H1 (cell line): Measurements from ENCODE around the gene ATP8B2. TPM values are rescaled to one million over a fixed set of nuclear protein-coding genes. Genes with fewer than 3 reads are reported as not detected.

Experiments
- CTCF ChIA-PET: fragments of 300-600 bp; sonication (Branson Sonifier 250); formaldehyde crosslinking; loops from one replicate; lab custom pipeline; 2021; ENCODE audit not compliant: partially characterized antibody; lab: Charles Lee
- POLR2A ChIA-PET: fragments of 300-600 bp; sonication (Branson Sonifier 250); formaldehyde crosslinking; loops from one replicate; lab custom pipeline; 2021; ENCODE audit warnings: inconsistent platforms; ENCODE audit not compliant: partially characterized antibody; lab: Charles Lee
- DNase-seq, 2 experiments: peaks; one replicate each; pipeline versions ENCODE4 v3.0.0 to v3.0.0-alpha.2; 2010 to 2022; ENCODE audit warnings: low spot score in 2 of 2, low read depth in 1 of 2, mixed read lengths in 1 of 2
- FAIRE-seq: peaks from 2 replicates; lab custom pipeline; 2011; peaks lifted over from hg19 to GRCh38; lab: Jason Lieb, UNC
- H2AFZ ChIP-seq: 2 replicates; pipeline ENCODE4 v1.8.1; 2012; ENCODE audit warnings: low read length, inconsistent platforms
- H2AK5ac ChIP-seq: 2 replicates; pipeline ENCODE4 v1.6.1; 2013; ENCODE audit warnings: low read depth, low read length
- H2BK120ac ChIP-seq: replicated peaks from 2 replicates; pipeline ENCODE3; 2013; ENCODE audit warnings: low read depth, low read length, inconsistent platforms
- H2BK12ac ChIP-seq: 2 replicates; pipeline ENCODE4 v1.6.1; 2013; ENCODE audit warnings: low read depth, low read length
- H2BK15ac ChIP-seq: 2 replicates; pipeline ENCODE4 v1.6.1; 2013; ENCODE audit warnings: low read length
- H2BK20ac ChIP-seq: 2 replicates; pipeline ENCODE4 v1.6.1; 2013; ENCODE audit warnings: low read length
- H2BK5ac ChIP-seq: 2 replicates; pipeline ENCODE4 v1.6.1; 2013; ENCODE audit warnings: low read depth, low read length
- H3K14ac ChIP-seq: 2 replicates; pipeline ENCODE4 v1.6.1; 2013; ENCODE audit warnings: inconsistent platforms; ENCODE audit not compliant: insufficient read length
- H3K18ac ChIP-seq: 2 replicates; pipeline ENCODE4 v1.6.1; 2013; ENCODE audit warnings: low read length; ENCODE audit errors: extremely low read depth
- H3K23ac ChIP-seq: 2 replicates; pipeline ENCODE4 v1.6.1; 2013; ENCODE audit warnings: inconsistent platforms; ENCODE audit not compliant: insufficient read length
- H3K23me2 ChIP-seq: 2 replicates; pipeline ENCODE4 v1.6.1; 2013; ENCODE audit warnings: low read depth, low read length
- H3K27ac ChIP-seq: 2 replicates; pipeline ENCODE4 v1.6.1; 2011; ENCODE audit warnings: low read depth, low read length, inconsistent platforms
- H3K27me3 ChIP-seq, 4 experiments: replicated peaks in 1 of 4; 1 replicate in 1 of 4; 2 replicates in 3 of 4; pipeline versions ENCODE4 v1.6.1 to v1.8.1; 2011 to 2013; ENCODE audit warnings: low read length in 3 of 4, mild to moderate bottlenecking in 3 of 4, inconsistent platforms in 2 of 4, mixed read lengths in 2 of 4, moderate library complexity in 1 of 4; ENCODE audit not compliant: control insufficient read depth in 3 of 4, insufficient read depth in 3 of 4; ENCODE audit errors: extremely low read depth in 1 of 4
- H3K36me3 ChIP-seq, 4 experiments: 2 replicates each; pipeline versions ENCODE4 v1.6.1 to v1.8.1; 2011 to 2013; ENCODE audit warnings: mild to moderate bottlenecking in 4 of 4, low read length in 3 of 4, moderate library complexity in 2 of 4, control low read depth in 1 of 4, inconsistent platforms in 1 of 4; ENCODE audit not compliant: insufficient read depth in 4 of 4, control insufficient read depth in 2 of 4
- H3K4ac ChIP-seq: replicated peaks from 2 replicates; pipeline ENCODE3; 2013; ENCODE audit warnings: low read length, low read depth, mixed read lengths, inconsistent platforms; ENCODE audit not compliant: insufficient read length
- H3K4me1 ChIP-seq, 4 experiments: replicated peaks in 1 of 4; 1 replicate in 1 of 4; 2 replicates in 3 of 4; pipeline versions ENCODE4 v1.6.1 to v1.8.1; 2011 to 2013; ENCODE audit warnings: low read length in 3 of 4, inconsistent platforms in 2 of 4, mixed read lengths in 1 of 4; ENCODE audit not compliant: insufficient read depth in 4 of 4, control insufficient read depth in 3 of 4
- H3K4me2 ChIP-seq, 2 experiments: 2 replicates each; pipeline versions ENCODE4 v1.6.1 to v1.8.1; 2011 to 2013; ENCODE audit warnings: low read depth in 2 of 2, low read length in 2 of 2, control low read depth in 1 of 2, inconsistent platforms in 1 of 2, mild to moderate bottlenecking in 1 of 2; ENCODE audit not compliant: insufficient read depth in 1 of 2
- H3K4me3 ChIP-seq, 4 experiments: fragments of 200-600, 300-600 bp in 1 of 4; sonication (generic), shearing (Covaris generic), sonication (Bioruptor Twin) in 1 of 4; 2 replicates each; pipeline versions ENCODE4 v1.5.1 to v1.8.1; 2011 to 2016; ENCODE audit warnings: low read length in 4 of 4, low read depth in 3 of 4, control low read depth in 2 of 4, inconsistent platforms in 2 of 4, mild to moderate bottlenecking in 2 of 4, mixed read lengths in 1 of 4, moderate library complexity in 1 of 4; ENCODE audit not compliant: insufficient read depth in 2 of 4; ENCODE audit errors: extremely low read depth in 1 of 4
- H3K56ac ChIP-seq: replicated peaks from 2 replicates; pipeline ENCODE3; 2013; ENCODE audit warnings: low read depth, mild to moderate bottlenecking, mixed read lengths, low read length, inconsistent platforms; ENCODE audit not compliant: insufficient read length
- H3K79me1 ChIP-seq: 2 replicates; pipeline ENCODE4 v1.6.1; 2013; ENCODE audit warnings: low read depth, low read length, control low read depth
- H3K79me2 ChIP-seq, 2 experiments: 2 replicates each; pipeline versions ENCODE4 v1.6.1 to v1.8.1; 2012 to 2013; ENCODE audit warnings: low read length in 2 of 2, mild to moderate bottlenecking in 2 of 2, inconsistent platforms in 1 of 2; ENCODE audit not compliant: insufficient read depth in 2 of 2, control insufficient read depth in 1 of 2
- H3K9ac ChIP-seq, 4 experiments: replicated peaks in 1 of 4; 1 replicate in 1 of 4; 2 replicates in 3 of 4; pipeline versions ENCODE4 v1.6.1 to v1.8.1; 2011 to 2013; ENCODE audit warnings: low read depth in 3 of 4, low read length in 3 of 4, control low read depth in 2 of 4, mild to moderate bottlenecking in 2 of 4, moderate library complexity in 2 of 4, inconsistent platforms in 1 of 4; ENCODE audit errors: extremely low read depth in 1 of 4
- H3K9me3 ChIP-seq, 2 experiments: 2 replicates each; pipeline versions ENCODE4 v1.6.1 to v1.8.1; 2012 to 2013; ENCODE audit warnings: mild to moderate bottlenecking in 2 of 2, moderate library complexity in 2 of 2, control low read depth in 1 of 2, inconsistent platforms in 1 of 2, low read depth in 1 of 2, low read length in 1 of 2, mixed read lengths in 1 of 2; ENCODE audit not compliant: insufficient read depth in 2 of 2
- H4K20me1 ChIP-seq, 2 experiments: replicated peaks in 1 of 2; 2 replicates each; pipeline versions ENCODE3 to v1.8.1; 2011 to 2013; ENCODE audit warnings: inconsistent platforms in 2 of 2, low read length in 2 of 2, mild to moderate bottlenecking in 1 of 2; ENCODE audit not compliant: insufficient read depth in 2 of 2, control insufficient read depth in 1 of 2
- H4K5ac ChIP-seq: 2 replicates; pipeline ENCODE4 v1.6.1; 2013; ENCODE audit warnings: low read length, low read depth, mixed read lengths, inconsistent platforms; ENCODE audit not compliant: insufficient read length
- H4K8ac ChIP-seq: 2 replicates; pipeline ENCODE4 v1.8.0; 2013; ENCODE audit warnings: mild to moderate bottlenecking, moderate library complexity, low read length, inconsistent platforms; ENCODE audit not compliant: insufficient read depth; ENCODE audit errors: extremely low read depth
- H4K91ac ChIP-seq: replicated peaks from 2 replicates; pipeline ENCODE3; 2013; ENCODE audit warnings: low read length, mixed read lengths, inconsistent platforms; ENCODE audit not compliant: insufficient read length
- BCL11A ChIP-seq, 2 experiments: IDR thresholded peaks; one replicate each; pipeline ENCODE4 v1.6.1; 2011; ENCODE audit warnings: low read depth in 2 of 2, low read length in 2 of 2, mild to moderate bottlenecking in 2 of 2
- EZH2 ChIP-seq: fragments of 200-600 bp; sonication (generic); IDR thresholded peaks from 2 replicates; pipeline ENCODE4 v1.7.1; 2012; ENCODE audit warnings: low read depth, mild to moderate bottlenecking, moderate library complexity, low read length, inconsistent platforms; ENCODE audit not compliant: severe bottlenecking
- KDM5A ChIP-seq: fragments of 200-600 bp; IDR thresholded peaks from 2 replicates; pipeline ENCODE4 v1.7.1; 2012; ENCODE audit warnings: mild to moderate bottlenecking, low read length, inconsistent platforms, mixed read lengths
- SAP30 ChIP-seq: fragments of 300-600 bp; sonication (generic); IDR thresholded peaks from 2 replicates; pipeline ENCODE4 v1.7.1; 2012; ENCODE audit warnings: low read length, moderate library complexity, mild to moderate bottlenecking, inconsistent platforms; ENCODE audit not compliant: insufficient read depth, insufficient replicate concordance
- SP4 ChIP-seq: IDR thresholded peaks from 2 replicates; pipeline ENCODE4 v1.6.1; 2012; ENCODE audit warnings: low read length, inconsistent platforms
- TBP ChIP-seq: IDR thresholded peaks from 2 replicates; pipeline ENCODE4 v1.6.1; 2011; ENCODE audit warnings: low read depth, low read length, improper control_type of control experiment
- YY1 ChIP-seq: IDR thresholded peaks from 2 replicates; pipeline ENCODE4 v1.6.1; 2011; ENCODE audit warnings: low read depth, mild to moderate bottlenecking, low read length
- WGBS, 2 experiments: shearing (Covaris generic) in 1 of 2; methylation state at CpG; one replicate each; pipeline versions ENCODE4 v1.1.6 to v1.1.7; 2013 to 2015; ENCODE audit warnings: low lambda C conversion rate in 2 of 2, mixed read lengths in 2 of 2, inconsistent platforms in 1 of 2, low coverage in 1 of 2, missing lambda C conversion rate in 1 of 2; ENCODE audit not compliant: insufficient replicate concordance in 2 of 2, insufficient coverage in 1 of 2, insufficient read length in 1 of 2; ENCODE audit errors: extremely low coverage in 1 of 2, missing lambda C conversion rate in 1 of 2; 5-methylcytosine and 5-hydroxymethylcytosine counted together
- polyA plus RNA-seq, 7 experiments: library from polyadenylated mRNA; depleted of rRNA in 3 of 7; stranded (reverse) in 5 of 7; unstranded in 2 of 7; fragments of >200 nt in 5 of 7; fragments of 200-250 nt in 2 of 7; gene quantifications; 1 replicate in 5 of 7; 2 replicates in 1 of 7; 4 replicates in 1 of 7; pipeline versions ENCODE4 v1.2.1 to v1.2.3, GENCODE V29; 2011 to 2013; ENCODE audit warnings: missing spikeins in 2 of 7, mixed read lengths in 2 of 7
- total RNA-seq: library from RNA; stranded (reverse); fragmentation: NEBNext Ultra II Directional; extraction: Animal tissue kit (Norgen Biotek cat#: 25700); gene quantifications from 2 replicates; pipeline ENCODE4 v1.2.1, GENCODE V29; 2021
- TF ChIP-seq, protein P1 (sequence below): IDR thresholded peaks from 2 replicates; pipeline ENCODE4 v1.6.1; 2011; ENCODE audit warnings: low read length, improper control_type of control experiment
- TF ChIP-seq, protein P2 (sequence below): IDR thresholded peaks from 2 replicates; pipeline ENCODE4 v1.6.1; 2012; ENCODE audit warnings: inconsistent platforms
- TF ChIP-seq, protein P3 (sequence below): IDR thresholded peaks from 2 replicates; pipeline ENCODE4 v1.6.1; 2012; ENCODE audit warnings: inconsistent platforms

Gene ATP8B2
- total and polyA plus RNA-seq, 2 of the 8 experiments (the other 6 are each of a cell fraction or from before 2014, with no cell fraction given) = 61.4 to 70.1 TPM

DNA sequence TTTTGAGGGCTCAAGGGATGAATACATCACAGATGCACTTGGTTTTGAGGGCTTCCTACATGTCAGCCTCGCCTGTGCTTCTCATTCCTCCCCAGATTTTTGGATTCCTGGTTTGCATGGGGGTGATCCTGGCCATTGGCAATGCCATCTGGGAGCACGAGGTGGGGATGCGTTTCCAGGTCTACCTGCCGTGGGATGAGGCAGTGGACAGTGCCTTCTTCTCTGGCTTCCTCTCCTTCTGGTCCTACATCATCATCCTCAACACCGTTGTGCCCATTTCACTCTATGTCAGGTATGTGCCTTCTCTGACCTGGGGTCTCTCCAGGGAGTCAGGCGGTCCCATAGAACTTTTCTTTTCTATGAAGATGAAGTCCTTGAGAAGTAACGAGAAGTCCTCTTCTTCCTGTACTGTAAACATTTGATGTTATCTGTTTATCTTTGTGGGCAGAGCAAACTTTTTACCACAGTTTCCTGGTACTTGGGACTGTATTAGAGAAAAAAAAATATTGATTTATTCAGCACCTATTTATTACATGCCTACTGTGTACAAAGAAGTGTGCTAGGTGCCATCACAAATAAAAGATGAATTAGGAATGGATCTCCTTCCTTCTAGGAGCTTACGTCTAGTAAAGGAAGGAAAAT is 12.0 kb downstream of the ATP8B2 start:
- FAIRE-seq (no peak), DNase-seq (no peak)
- Histone ChIP-seq H3K23me2 (no peaks in the 10 kb centered on the region), H2BK15ac (no peak overlapping the region), H3K36me3 (peaks cover 9 to 58% (median 41%) of the 10 kb centered on the region in 4 experiments), H3K79me1 (no peaks in the 10 kb centered on the region), H2AK5ac (no peak overlapping the region), H3K18ac (no peak overlapping the region), H4K91ac (no peak overlapping the region), H3K23ac (no peak overlapping the region), H3K27me3 (no peaks in the 10 kb centered on the region), H3K9ac (no peak overlapping the region), H4K8ac (peak overlapping the region; percentile 21; the same call in 1 of the 2 replicates), H3K4me3 (no peak overlapping the region), H3K27ac (no peak overlapping the region), H2BK5ac (no peak overlapping the region), H2BK12ac (no peak overlapping the region), H3K79me2 (no peaks in the 10 kb centered on the region), H3K4ac (no peak overlapping the region), H3K4me2 (no peak overlapping the region), H2BK20ac (no peak overlapping the region), H4K20me1 (peaks cover 0 to 8% of the 10 kb centered on the region in 2 experiments), H3K14ac (no peak overlapping the region), H3K4me1 (no peaks in the 10 kb centered on the region), H2AFZ (no peak overlapping the region), H3K56ac (no peak overlapping the region), H2BK120ac (no peak overlapping the region), H3K9me3 (no peaks in the 10 kb centered on the region), H4K5ac (no peak overlapping the region)
- POLR2A ChIA-PET = no interaction called here
- CTCF ChIA-PET = interaction anchor here (9.4 to 27.5 kb wide), 3 partner anchors 8 to 60 kb away, joined by 84 to 507 read pairs (median 507); partner anchors contain the start of genes AQP10 and ATP8B2
- WGBS, 2 experiments = 92% methylated on average over 8 of the region's 8 CpGs; no CpG with 5 or more reads in 1 of the 2 experiments
- TF ChIP-seq, protein P1, sequence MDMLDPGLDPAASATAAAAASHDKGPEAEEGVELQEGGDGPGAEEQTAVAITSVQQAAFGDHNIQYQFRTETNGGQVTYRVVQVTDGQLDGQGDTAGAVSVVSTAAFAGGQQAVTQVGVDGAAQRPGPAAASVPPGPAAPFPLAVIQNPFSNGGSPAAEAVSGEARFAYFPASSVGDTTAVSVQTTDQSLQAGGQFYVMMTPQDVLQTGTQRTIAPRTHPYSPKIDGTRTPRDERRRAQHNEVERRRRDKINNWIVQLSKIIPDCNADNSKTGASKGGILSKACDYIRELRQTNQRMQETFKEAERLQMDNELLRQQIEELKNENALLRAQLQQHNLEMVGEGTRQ = no peak
- TF ChIP-seq SP4 (no peak), TBP (no peak), EZH2 (no peak), SAP30 (no peak), KDM5A (no peak), BCL11A (IDR thresholded peaks at IDR 0.05; ENCODE audit: low read depth in 2 of 2, low read length in 2 of 2) (no peak), YY1 (no peak)
- TF ChIP-seq, protein P2, sequence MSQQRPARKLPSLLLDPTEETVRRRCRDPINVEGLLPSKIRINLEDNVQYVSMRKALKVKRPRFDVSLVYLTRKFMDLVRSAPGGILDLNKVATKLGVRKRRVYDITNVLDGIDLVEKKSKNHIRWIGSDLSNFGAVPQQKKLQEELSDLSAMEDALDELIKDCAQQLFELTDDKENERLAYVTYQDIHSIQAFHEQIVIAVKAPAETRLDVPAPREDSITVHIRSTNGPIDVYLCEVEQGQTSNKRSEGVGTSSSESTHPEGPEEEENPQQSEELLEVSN = no peak
- TF ChIP-seq, protein P3, sequence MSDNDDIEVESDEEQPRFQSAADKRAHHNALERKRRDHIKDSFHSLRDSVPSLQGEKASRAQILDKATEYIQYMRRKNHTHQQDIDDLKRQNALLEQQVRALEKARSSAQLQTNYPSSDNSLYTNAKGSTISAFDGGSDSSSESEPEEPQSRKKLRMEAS = no peak
